Activated naive CD4-positive, alpha-beta T cell treated with anti-CD3 and anti-CD28 coated beads, Interleukin-2, amount 10 ng/mL, durations not matched to agents 7 days and 5 days (primary cell): ENCODE data around the gene MET.
"Not testable (repeated sequence)": the region's sequence is repeated elsewhere in the genome, so short reads cannot be mapped to it uniquely, and the experiment has no call there.

Source experiments
- CTCF ChIA-PET: fragments of 350-600 bp; sonication (Branson Sonifier 250); formaldehyde crosslinking; loops from one replicate; lab custom pipeline; 2021; ENCODE audit warnings: antibody characterized with exemption; lab: Charles Lee
- DNase-seq: peaks from one replicate; pipeline ENCODE4 v3.0.0-alpha.2; 2020
- H3K27ac Mint-ChIP-seq: one replicate; pipeline ENCODE4 v1.8.0; 2021; ENCODE audit warnings: mild to moderate bottlenecking, moderate library complexity, mixed read lengths
- H3K27me3 Mint-ChIP-seq: one replicate; pipeline ENCODE4 v1.8.0; 2021; ENCODE audit warnings: mild to moderate bottlenecking, mixed read lengths
- H3K36me3 Mint-ChIP-seq: one replicate; pipeline ENCODE4 v1.8.0; 2021; ENCODE audit warnings: mixed read lengths
- H3K4me1 Mint-ChIP-seq: one replicate; pipeline ENCODE4 v1.8.0; 2021; ENCODE audit warnings: mixed read lengths
- H3K4me3 Mint-ChIP-seq: one replicate; pipeline ENCODE4 v1.8.0; 2021; ENCODE audit warnings: mild to moderate bottlenecking, moderate library complexity, mixed read lengths
- H3K9me3 Mint-ChIP-seq: one replicate; pipeline ENCODE4 v1.8.0; 2021; ENCODE audit warnings: mixed read lengths

Gene MET

GRCh38 chr7:116647290-116647689, 24.7 kb upstream of the MET start:
- Mint-ChIP-seq H3K4me1 (no peaks in the 10 kb centered on the region), H3K9me3 (no peaks in the 10 kb centered on the region), H3K4me3 (no peak overlapping the region), H3K27ac (no peak overlapping the region), H3K27me3 (peaks cover 8% of the 10 kb centered on the region), H3K36me3 (no peaks in the 10 kb centered on the region)
- CTCF ChIA-PET, result no interaction called here
- DNase-seq, result no peak

DNA sequence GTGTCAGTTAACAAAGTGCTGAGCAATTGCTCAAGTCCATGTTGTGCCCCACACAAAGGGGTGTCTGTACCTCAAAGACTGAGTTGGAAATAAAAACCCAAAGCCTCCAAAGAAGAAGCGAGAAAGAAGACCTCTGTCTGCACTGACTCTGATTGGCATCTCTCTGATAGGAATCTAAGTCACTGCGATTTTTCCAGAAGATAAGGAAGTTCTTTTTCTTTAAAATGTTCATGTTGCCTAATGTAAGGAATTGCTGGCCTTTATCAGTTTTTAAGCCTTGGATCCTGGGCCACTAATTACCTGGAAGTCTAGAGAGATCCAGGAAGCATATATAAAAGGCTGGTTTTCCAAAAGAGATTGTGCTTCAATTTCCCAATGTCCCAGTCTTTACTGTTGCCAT, 24.1 kb upstream of the MET start:
- Mint-ChIP-seq H3K9me3 (no peaks in the 10 kb centered on the region), H3K36me3 (no peaks in the 10 kb centered on the region), H3K4me1 (no peaks in the 10 kb centered on the region), H3K27me3 (peaks cover 12% of the 10 kb centered on the region), H3K4me3 (no peak overlapping the region), H3K27ac (no peak overlapping the region)
- no peak for DNase-seq
- CTCF ChIA-PET, result no interaction called here

GRCh38 chr7:116650436-116650835, 21.6 kb upstream of the MET start:
- Mint-ChIP-seq H3K36me3 (no peaks in the 10 kb centered on the region), H3K9me3 (no peaks in the 10 kb centered on the region), H3K4me1 (no peaks in the 10 kb centered on the region), H3K27ac (no peak overlapping the region), H3K4me3 (no peak overlapping the region), H3K27me3 (peaks cover 12% of the 10 kb centered on the region)
- CTCF ChIA-PET, result no interaction called here
- DNase-seq, result no peak

DNA sequence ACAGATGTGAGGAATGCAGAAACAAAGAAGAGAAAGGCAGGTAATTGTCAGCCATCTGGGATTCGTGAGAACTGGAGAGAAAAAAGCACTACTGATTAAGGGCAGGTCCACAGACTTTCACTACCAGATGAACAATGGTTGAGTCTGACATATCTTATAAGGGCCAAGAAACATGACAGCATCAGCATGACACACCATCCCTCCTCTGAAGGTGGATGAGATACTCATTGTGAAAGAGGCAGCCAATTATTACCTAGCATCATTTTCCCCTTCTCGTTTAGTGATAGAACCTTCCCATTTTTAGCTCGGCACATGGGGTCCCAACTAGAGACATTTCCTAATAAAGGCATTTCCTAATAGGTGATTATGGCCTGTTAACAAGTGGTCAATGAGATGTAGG, 19.2 kb upstream of the MET start:
- CTCF ChIA-PET, result no interaction called here
- DNase-seq, result no peak
- Mint-ChIP-seq H3K36me3 (no peaks in the 10 kb centered on the region), H3K27me3 (peaks cover 12% of the 10 kb centered on the region), H3K4me3 (no peak overlapping the region), H3K27ac (no peak overlapping the region), H3K4me1 (no peaks in the 10 kb centered on the region), H3K9me3 (no peaks in the 10 kb centered on the region)

DNA sequence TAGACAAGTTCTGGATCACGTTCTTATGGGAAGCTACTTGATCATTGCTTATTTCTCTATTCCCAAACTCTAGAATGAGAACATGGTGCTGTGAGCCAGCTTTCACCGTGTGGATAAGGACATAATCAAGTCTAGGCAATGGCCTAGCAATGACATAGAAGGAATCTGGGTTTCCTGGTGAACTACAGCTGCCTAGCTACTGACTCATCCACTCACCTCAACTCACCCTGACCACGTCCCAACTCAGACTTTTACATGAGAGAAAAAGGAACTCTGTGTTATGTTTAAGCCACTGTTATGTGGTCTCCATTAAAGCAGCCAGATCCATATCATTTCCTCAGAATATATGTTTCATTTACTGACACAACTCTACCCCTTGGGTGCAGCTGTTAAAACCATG, 18.8 kb upstream of the MET start:
- Mint-ChIP-seq H3K4me1 (no peaks in the 10 kb centered on the region), H3K27me3 (peaks cover 9% of the 10 kb centered on the region), H3K27ac (no peak overlapping the region), H3K9me3 (no peaks in the 10 kb centered on the region), H3K36me3 (no peaks in the 10 kb centered on the region), H3K4me3 (no peak overlapping the region)
- no peak for DNase-seq
- CTCF ChIA-PET, result no interaction called here

- H3K36me3 Mint-ChIP-seq, result no peaks in the 10 kb centered on the region
- H3K27ac Mint-ChIP-seq, result no peak overlapping the region
- H3K9me3 Mint-ChIP-seq, result no peaks in the 10 kb centered on the region
- H3K4me1 Mint-ChIP-seq, result no peaks in the 10 kb centered on the region
- no peak overlapping the region for H3K4me3 Mint-ChIP-seq
- no peak for DNase-seq
- H3K27me3 Mint-ChIP-seq, result peaks cover 7% of the 10 kb centered on the region
- CTCF ChIA-PET, result no interaction called here
Observed at GRCh38 chr7:116653646-116654045, 18.4 kb upstream of the MET start.

DNA sequence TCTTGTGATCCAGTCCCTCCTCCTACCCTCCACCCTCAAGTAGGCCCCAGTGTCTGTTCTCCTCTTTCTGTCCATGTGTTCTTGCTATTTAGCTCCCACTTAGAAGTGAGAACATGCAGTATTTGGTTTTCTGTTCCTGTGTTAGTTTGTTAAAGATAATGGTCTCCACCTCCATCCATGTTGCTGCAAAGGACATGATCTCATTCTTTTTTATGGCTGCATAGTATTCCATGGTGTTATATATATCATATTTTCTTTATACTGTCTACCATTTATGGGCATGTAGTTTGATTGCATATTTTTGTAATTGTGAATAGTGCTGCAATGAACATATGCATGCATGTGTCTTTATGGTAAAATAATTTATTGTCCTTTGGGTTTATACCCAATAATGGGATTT, 12.7 kb upstream of the MET start:
- H3K27ac Mint-ChIP-seq, H3K27me3 Mint-ChIP-seq, CTCF ChIA-PET, H3K36me3 Mint-ChIP-seq, H3K4me3 Mint-ChIP-seq, H3K4me1 Mint-ChIP-seq, DNase-seq, H3K9me3 Mint-ChIP-seq: not testable (repeated sequence)

DNA sequence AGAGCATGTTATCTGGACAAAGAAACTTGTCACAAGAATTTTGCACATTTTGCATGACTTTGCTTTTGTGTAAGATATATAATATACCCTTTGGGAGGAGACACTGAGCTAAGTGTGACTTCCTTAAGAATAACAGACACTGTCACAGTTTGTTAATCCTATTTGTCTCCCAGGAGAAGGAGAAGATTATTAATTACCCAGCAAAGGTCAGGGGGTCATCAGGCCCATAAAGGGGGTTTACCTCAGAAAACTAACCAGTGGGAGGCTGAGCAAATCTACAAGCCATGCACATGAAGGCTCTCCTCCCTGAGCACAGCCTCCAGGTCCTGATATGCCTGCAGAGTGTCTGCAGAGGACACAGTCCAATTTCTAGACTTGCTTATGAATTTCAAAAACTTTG, 10.1 kb upstream of the MET start:
- no peak overlapping the region for H3K4me3 Mint-ChIP-seq

GRCh38 chr7:116663744-116664143, 8.3 kb upstream of the MET start:
- no peaks in the 10 kb centered on the region for H3K4me1 Mint-ChIP-seq
- no peaks in the 10 kb centered on the region for H3K36me3 Mint-ChIP-seq
- no peak overlapping the region for H3K27ac Mint-ChIP-seq
- DNase-seq, result no peak
- CTCF ChIA-PET, result no interaction called here
- no peak overlapping the region for H3K4me3 Mint-ChIP-seq
- H3K9me3 Mint-ChIP-seq, result no peaks in the 10 kb centered on the region
- H3K27me3 Mint-ChIP-seq, result peaks cover 16% of the 10 kb centered on the region

More for the DNA sequence above, 10.1 kb upstream of the MET start:
- Mint-ChIP-seq H3K9me3 (no peaks in the 10 kb centered on the region), H3K27me3 (peaks cover 9% of the 10 kb centered on the region), H3K36me3 (no peaks in the 10 kb centered on the region), H3K4me1 (no peaks in the 10 kb centered on the region), H3K27ac (no peak overlapping the region)
- DNase-seq, result no peak
- CTCF ChIA-PET, result no interaction called here

DNA sequence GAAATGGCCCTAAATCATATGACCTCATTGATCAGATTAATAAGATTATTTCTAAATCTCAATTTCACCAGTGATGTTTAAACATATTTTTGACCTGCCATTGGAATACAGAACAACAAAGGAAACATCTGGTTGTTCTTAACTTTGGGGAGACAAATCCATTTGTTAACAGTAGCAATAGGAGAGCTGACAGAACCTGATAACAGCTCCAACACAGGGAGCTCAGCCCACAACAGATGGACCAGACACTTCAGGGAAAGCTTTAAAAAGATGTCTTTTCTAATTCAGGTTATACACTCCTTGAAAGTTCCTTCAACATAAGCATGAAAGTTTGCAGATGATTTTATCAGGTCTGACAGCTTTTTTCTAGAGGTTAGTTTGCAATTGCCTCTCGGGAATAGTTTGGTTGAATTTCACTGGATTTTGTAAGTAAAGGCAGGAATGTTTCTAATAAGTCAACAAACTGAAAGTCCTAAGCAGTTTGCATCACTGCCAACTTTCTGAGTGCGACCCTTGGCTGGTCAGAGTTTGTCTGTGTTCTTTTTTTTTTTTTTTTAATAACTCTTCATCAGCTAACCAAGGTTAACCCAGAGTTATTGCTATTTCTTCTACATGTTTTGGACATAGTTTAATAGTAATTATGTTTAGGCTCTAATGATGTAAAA, 6.5 kb upstream of the MET start:
- CTCF ChIA-PET, result interaction anchor here (1.2 kb wide), 1 partner anchor 77 kb away, joined by 3 read pairs; no protein-coding TSS in a partner anchor
- H3K27ac Mint-ChIP-seq, result no peak overlapping the region
- H3K4me1 Mint-ChIP-seq, result no peaks in the 10 kb centered on the region
- H3K36me3 Mint-ChIP-seq, result no peaks in the 10 kb centered on the region
- H3K27me3 Mint-ChIP-seq, result peaks cover 25% of the 10 kb centered on the region
- H3K4me3 Mint-ChIP-seq, result no peak overlapping the region
- no peak for DNase-seq
- H3K9me3 Mint-ChIP-seq, result no peaks in the 10 kb centered on the region

DNA sequence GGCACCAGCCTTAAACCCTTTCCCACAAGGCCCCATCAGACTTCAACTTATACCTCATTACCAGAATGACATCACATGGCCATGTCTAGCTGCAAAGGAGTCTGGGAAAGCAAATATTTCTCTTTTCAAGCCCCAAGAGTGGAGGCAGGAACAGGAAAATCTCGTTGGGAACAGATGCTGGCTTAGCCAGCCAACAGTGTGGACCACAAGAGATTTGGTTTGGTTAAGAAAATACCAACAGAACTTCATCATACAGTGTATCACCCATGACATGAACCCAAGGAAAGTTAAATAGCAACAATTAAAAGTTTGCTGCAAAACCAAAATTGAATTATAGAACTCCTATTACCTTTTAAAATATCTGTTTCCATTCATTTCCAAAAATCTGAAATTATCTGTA, 2.2 kb upstream of the MET start:
- no peaks in the 10 kb centered on the region for H3K36me3 Mint-ChIP-seq
- H3K27ac Mint-ChIP-seq, result no peak overlapping the region
- no peak for DNase-seq
- CTCF ChIA-PET, result no interaction called here
- peaks cover 8% of the 10 kb centered on the region for H3K4me1 Mint-ChIP-seq
- H3K4me3 Mint-ChIP-seq, result no peak overlapping the region
- peaks cover 54% of the 10 kb centered on the region for H3K27me3 Mint-ChIP-seq
- H3K9me3 Mint-ChIP-seq, result no peaks in the 10 kb centered on the region

- peaks cover 55% of the 10 kb centered on the region for H3K27me3 Mint-ChIP-seq
- DNase-seq, result no peak
- H3K36me3 Mint-ChIP-seq, result no peaks in the 10 kb centered on the region
- no peaks in the 10 kb centered on the region for H3K9me3 Mint-ChIP-seq
- CTCF ChIA-PET, result no interaction called here
- no peak overlapping the region for H3K27ac Mint-ChIP-seq
- H3K4me3 Mint-ChIP-seq, result no peak overlapping the region
- H3K4me1 Mint-ChIP-seq, result peaks cover 8% of the 10 kb centered on the region
Observed at GRCh38 chr7:116670409-116671015, 1.5 kb upstream of the MET start.

GRCh38 chr7:116671111-116671510, 885 bp upstream of the MET start:
- no peak overlapping the region for H3K27ac Mint-ChIP-seq
- no peak for DNase-seq
- CTCF ChIA-PET, result interaction anchor here (0.6 kb wide), 1 partner anchor 104 kb away, joined by 3 read pairs; no protein-coding TSS in a partner anchor
- peaks cover 55% of the 10 kb centered on the region for H3K27me3 Mint-ChIP-seq
- H3K4me3 Mint-ChIP-seq, result peak overlapping the region; percentile 72
- H3K36me3 Mint-ChIP-seq, result no peaks in the 10 kb centered on the region
- peaks cover 8% of the 10 kb centered on the region for H3K4me1 Mint-ChIP-seq
- no peaks in the 10 kb centered on the region for H3K9me3 Mint-ChIP-seq

- H3K27ac Mint-ChIP-seq, result no peak overlapping the region
- DNase-seq, result no peak
- H3K27me3 Mint-ChIP-seq, result peaks cover 59% of the 10 kb centered on the region
- CTCF ChIA-PET, result interaction anchor here (1.1 to 1.2 kb wide), 2 partner anchors 114 to 499 kb away, joined by 3 to 6 read pairs; no protein-coding TSS in a partner anchor
- H3K9me3 Mint-ChIP-seq, result no peaks in the 10 kb centered on the region
- H3K36me3 Mint-ChIP-seq, result no peaks in the 10 kb centered on the region
- peak overlapping the region; percentile 19 for H3K4me3 Mint-ChIP-seq
- peaks cover 8% of the 10 kb centered on the region for H3K4me1 Mint-ChIP-seq
Observed at GRCh38 chr7:116672596-116673456, 830 bp downstream of the MET start.
